GOT3 (cell line): ENCODE data around the gene TELO2.

Experiments
- DNase-seq: peaks from one replicate; lab custom pipeline; 2025; ENCODE audit warnings: mixed read lengths; lab: John Stamatoyannopoulos, UW

Gene TELO2

DNA sequence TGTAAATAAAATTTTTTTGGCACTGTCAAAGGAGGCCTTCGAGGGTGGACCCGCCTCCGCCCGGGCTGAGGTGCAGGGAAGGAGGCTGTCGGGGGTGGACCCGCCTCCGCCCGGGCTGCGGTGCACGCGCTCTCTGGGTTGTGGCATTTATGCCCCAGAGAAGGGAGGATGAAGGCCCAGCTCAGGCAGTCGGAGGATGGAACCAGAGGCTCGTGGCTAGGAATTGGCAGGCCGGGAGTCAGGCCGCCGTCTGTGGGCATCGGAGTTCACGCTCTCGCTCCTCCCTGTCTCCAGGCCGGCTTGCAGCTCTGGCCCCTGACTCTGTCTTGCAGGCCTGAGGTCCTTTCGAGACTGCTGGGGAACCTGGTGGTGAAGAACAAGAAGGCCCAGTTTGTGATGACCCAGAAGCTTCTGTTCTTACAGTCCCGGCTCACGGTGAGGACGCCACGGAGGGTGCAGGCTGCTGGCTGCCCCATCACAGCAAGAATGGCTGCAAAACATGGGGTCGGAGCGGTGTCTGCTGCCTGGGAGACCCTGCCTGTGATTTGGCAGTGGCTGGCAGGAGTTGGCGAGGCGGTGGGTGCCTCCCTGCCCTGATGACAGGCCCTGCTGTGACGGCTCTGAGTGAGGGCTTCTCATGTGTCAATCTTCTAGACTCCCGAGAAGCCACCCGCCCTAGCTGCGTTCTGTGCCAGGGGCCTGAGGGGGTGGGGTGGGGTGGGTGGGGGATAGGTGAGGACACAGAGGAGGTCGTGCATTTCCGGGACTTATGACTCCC is 5.9 kb downstream of the TELO2 start:
- DNase-seq: no peak

- no peak for DNase-seq
Observed at GRCh38 chr16:1499756-1500464, 6.8 kb downstream of the TELO2 start.

DNA sequence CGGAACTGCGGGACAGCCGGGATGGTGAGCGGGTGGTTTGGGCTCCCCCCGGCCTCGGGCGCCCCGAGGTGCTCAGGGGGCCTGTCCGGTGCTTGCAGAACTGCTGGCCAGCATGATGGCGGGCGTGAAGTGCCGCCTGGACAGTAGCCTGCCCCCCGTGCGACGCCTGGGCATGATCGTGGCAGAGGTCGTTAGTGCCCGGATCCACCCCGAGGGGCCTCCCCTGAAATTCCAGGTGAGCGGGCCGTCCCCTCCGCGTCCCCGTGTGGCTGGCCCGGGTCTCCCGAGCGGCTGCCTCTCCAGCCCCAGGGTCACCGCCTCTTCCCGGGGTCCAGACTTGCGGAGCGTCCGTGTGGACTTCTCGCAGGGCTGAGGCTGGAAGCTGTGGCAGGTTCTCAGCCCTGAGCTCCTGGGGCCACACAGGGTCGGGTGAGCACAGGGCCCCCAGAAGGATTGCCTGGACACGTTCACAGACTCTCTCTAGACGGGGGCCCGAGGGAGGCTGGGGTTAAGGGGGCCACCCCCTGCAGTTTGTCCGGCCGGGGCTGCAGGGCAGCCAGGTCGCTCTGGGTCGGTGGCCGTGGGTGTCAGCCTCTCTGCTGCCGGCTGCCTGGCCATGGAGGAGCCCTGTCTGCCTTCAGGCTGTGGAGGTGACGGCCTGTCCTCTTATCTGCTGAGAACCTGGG is 7.4 kb downstream of the TELO2 start:
- DNase-seq: no peak

GRCh38 chr16:1501630-1502029 is 8.5 kb downstream of the TELO2 start:
- no peak for DNase-seq

DNA sequence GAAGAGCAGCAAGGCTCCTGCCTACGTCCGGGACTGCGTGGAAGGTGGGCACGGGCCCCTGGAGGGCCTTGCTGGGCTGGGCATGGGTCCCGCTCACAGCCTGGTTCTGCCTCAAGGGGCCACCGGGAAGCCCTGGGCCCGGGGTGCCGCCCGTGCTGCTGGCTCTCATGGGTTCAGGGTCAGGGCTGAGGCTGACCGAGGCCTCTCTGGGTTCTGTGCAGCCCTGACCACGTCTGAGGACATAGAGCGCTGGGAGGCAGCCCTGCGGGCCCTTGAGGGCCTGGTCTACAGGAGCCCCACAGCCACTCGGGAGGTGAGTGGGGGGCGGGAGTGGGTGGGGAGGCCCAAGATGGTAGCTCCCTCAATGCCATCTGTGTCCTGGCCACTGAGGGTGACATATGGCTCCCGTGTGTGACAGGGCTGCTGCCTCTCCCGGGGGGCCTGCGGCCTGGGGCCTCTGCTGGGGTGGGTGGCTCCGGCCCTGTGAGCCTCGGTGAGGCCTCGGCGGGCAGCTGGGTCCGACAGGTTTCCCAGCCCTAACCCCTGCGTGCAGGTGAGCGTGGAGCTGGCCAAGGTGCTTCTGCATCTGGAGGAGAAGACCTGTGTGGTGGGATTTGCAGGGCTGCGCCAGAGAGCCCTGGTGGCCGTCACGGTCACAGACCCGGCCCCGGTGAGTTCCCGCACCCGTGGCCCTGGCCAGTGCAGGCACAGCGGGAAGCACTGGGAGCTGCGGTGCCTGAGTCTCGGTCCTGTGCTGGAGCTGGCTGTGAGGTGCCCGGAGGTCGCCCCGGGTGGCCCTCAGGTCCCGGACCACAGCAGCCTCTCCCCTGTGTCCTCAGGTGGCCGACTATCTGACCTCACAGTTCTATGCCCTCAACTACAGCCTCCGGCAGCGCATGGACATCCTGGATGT is 9.2 kb downstream of the TELO2 start:
- DNase-seq: no peak

GRCh38 chr16:1503110-1503955 is 10.2 kb downstream of the TELO2 start:
- DNase-seq: no peak

GRCh38 chr16:1505073-1505844 is 12.1 kb downstream of the TELO2 start:
- no peak for DNase-seq

DNA sequence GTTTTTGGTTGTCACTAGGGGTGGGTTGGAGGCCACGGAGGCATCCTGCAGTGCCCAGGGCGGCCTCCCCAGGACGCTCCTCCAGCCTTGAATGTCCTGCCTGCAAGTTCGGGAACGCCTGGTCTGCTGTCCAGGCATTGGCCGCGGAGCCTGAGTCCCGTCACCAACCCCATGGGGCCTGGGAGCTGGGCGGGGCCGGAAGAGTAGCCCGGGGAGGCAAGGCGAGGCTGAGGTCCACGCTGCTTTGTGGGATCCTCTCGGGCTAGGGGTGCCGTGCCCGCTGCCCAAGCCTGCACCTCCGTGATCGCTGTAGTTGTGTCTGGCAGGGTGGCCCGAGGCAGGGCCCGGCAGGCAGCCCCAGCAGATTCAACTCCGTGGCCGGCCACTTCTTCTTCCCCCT is 12.8 kb downstream of the TELO2 start:
- no peak for DNase-seq

- no peak for DNase-seq
Observed at GRCh38 chr16:1506494-1507213, 13.5 kb downstream of the TELO2 start.

- DNase-seq: no peak
Observed at GRCh38 chr16:1508494-1509187, 15.5 kb downstream of the TELO2 start.

- DNase-seq: no peak
Observed at GRCh38 chr16:1509307-1510221, 16.4 kb downstream of the TELO2 start.

DNA sequence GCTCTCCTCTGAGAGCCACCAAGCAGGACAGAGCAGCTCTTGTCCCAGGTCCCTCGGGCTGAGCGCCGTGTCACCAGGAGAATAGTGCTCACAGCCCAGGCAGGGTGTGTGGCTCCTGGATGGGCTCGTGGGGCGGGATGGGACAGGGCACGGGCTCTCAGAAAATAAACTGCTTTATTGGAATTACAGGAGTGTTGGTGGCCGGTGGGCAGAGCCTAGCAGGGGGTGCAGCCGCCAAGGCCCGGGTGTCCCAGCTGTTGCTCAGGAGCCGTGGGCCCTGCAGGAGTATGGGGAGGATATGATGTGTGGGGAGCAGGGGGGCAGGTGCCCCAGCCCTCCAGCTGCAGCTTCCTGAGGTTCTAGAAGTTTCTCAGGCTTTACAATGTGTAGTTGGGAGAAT is 17.1 kb downstream of the TELO2 start:
- no peak for DNase-seq

DNA sequence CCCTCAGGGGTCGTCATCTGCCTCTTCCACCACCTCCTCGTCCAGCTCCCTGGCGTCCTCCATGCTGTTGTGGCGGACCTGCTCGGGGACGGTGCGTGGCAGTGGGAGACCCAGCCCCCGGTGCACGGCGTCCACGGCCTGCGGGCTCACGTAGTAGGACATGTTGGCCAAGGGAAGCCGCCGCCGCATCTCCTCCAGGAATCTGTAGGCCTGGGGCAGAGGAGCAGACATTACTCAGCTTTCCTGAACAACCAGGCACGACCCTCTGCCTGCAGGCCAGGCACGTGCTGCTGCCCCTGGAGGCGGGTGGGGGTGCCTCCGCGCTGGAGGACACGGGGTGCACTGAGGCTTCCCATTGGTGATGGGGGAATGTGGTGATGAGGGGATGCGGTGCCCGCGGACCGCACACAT is 17.8 kb downstream of the TELO2 start:
- no peak for DNase-seq

- no peak for DNase-seq
Observed at GRCh38 chr16:1511662-1512569, 18.8 kb downstream of the TELO2 start.

GRCh38 chr16:1512774-1513173 is 19.6 kb downstream of the TELO2 start:
- DNase-seq: no peak

DNA sequence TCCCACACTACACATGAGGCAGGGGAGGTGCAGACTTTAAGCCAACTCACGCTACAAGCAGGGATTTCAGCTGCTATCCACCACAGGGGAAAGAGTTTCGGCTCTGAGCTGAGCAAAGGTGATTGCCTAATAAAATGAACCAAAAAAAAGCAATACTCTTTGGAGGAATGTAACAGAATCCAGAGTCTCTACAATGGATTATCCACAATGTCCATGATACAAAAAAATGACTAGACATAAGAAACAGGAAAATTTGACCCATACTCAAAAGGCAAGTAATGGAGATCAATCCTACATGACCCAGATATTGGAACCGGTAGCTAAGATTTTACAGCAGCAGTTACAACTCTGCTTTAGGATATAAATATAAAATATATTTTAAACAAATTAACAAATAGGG is 21.3 kb downstream of the TELO2 start:
- DNase-seq: no peak
